SK-N-SH treated with all-trans-retinoic acid at 6 μM for 48 hours (cell line): ENCODE data around the gene PTBP3.

Source experiments
- ARNTL ChIP-seq: fragments of 450-650 bp; formaldehyde crosslinking; IDR thresholded peaks from 2 replicates; pipeline ENCODE4 v1.5.0; 2020; ENCODE audit warnings: low read depth, mild to moderate bottlenecking, moderate library complexity, borderline replicate concordance
- CREB5 ChIP-seq: fragments of 250-450 bp; sonication (Bioruptor Pico); IDR thresholded peaks from 2 replicates; pipeline ENCODE4 v1.5.1; 2020; ENCODE audit warnings: low read depth, mild to moderate bottlenecking, moderate library complexity
- OSR1 ChIP-seq: fragments of 250-450 bp; sonication (Bioruptor Pico); IDR thresholded peaks from 2 replicates; pipeline ENCODE4 v1.8.0; 2022; ENCODE audit warnings: moderate library complexity, mild to moderate bottlenecking, inconsistent platforms
- PATZ1 ChIP-seq: fragments of 250-450 bp; sonication (Bioruptor Pico); IDR thresholded peaks from 2 replicates; pipeline ENCODE4 v1.8.0; 2020; ENCODE audit warnings: mild to moderate bottlenecking, moderate library complexity, borderline replicate concordance
- POU6F1 ChIP-seq: fragments of 250-450 bp; sonication (Bioruptor Pico); IDR thresholded peaks from 2 replicates; pipeline ENCODE4 v1.8.0; 2021; ENCODE audit warnings: low read depth, mild to moderate bottlenecking, moderate library complexity, borderline replicate concordance
- PPARA ChIP-seq: fragments of 250-450 bp; sonication (Bioruptor Pico); IDR thresholded peaks from 2 replicates; pipeline ENCODE4 v1.5.0; 2020; ENCODE audit warnings: mild to moderate bottlenecking, borderline replicate concordance
- RARB ChIP-seq: fragments of 250-450 bp; sonication (Bioruptor Pico); IDR thresholded peaks from 2 replicates; pipeline ENCODE4 v1.8.0; 2021; ENCODE audit warnings: mild to moderate bottlenecking, moderate library complexity
- SNAI2 ChIP-seq: fragments of 250-450 bp; sonication (Bioruptor Pico); IDR thresholded peaks from 2 replicates; pipeline ENCODE4 v1.5.0; 2020; ENCODE audit warnings: mild to moderate bottlenecking, moderate library complexity
- TCF4 ChIP-seq: fragments of 250-450 bp; sonication (Bioruptor Pico); IDR thresholded peaks from 2 replicates; pipeline ENCODE4 v1.8.0; 2021; ENCODE audit warnings: mild to moderate bottlenecking, moderate library complexity, borderline replicate concordance
- TSHZ2 ChIP-seq: fragments of 250-450 bp; sonication (Bioruptor Pico); IDR thresholded peaks from 2 replicates; pipeline ENCODE4 v1.5.0; 2020; ENCODE audit warnings: mild to moderate bottlenecking, moderate library complexity
- ZFP3 ChIP-seq: fragments of 250-450 bp; sonication (Bioruptor Pico); IDR thresholded peaks from 2 replicates; pipeline ENCODE4 v1.5.0; 2020; ENCODE audit warnings: mild to moderate bottlenecking, moderate library complexity
- ZFP30 ChIP-seq: fragments of 450-650 bp; formaldehyde crosslinking; IDR thresholded peaks from 2 replicates; pipeline ENCODE4 v1.5.0; 2022; ENCODE audit warnings: mild to moderate bottlenecking, moderate library complexity
- ZNF70 ChIP-seq: fragments of 450-650 bp; formaldehyde crosslinking; IDR thresholded peaks from 2 replicates; pipeline ENCODE4 v1.5.0; 2020; ENCODE audit warnings: mild to moderate bottlenecking, moderate library complexity

- TF ChIP-seq CREB5 (no peak), PATZ1 (CRISPR knock-in tag) (no peak), RARB (CRISPR knock-in tag) (no peak), PPARA (no peak), ZFP3 (CRISPR knock-in tag) (no peak), OSR1 (CRISPR knock-in tag) (no peak), POU6F1 (CRISPR knock-in tag) (no peak), ARNTL (no peak), TSHZ2 (CRISPR knock-in tag) (no peak), ZFP30 (no peak), SNAI2 (CRISPR knock-in tag) (no peak), TCF4 (CRISPR knock-in tag) (no peak), ZNF70 (CRISPR knock-in tag) (no peak)
These were observed 47.4 kb upstream of the PTBP3 start for GRCh38 chr9:112380825-112381221.
